Activated CD4-positive, alpha-beta T cell treated with anti-CD3 and anti-CD28 coated beads, Interleukin-2, amount 50 U/mL, for 4 hours (primary cell): Measurements from ENCODE around the gene TSPEAR.
A peak's percentile ranks its signal among the peaks of the same experiment; 100 is the strongest.
"Not testable (repeated sequence)": the region's sequence is repeated elsewhere in the genome, so short reads cannot be mapped to it uniquely, and the experiment has no call there.

Experiments
- DNase-seq, 2 experiments: peaks; one replicate each; pipeline ENCODE4 v3.0.0-alpha.2; 2020

Gene TSPEAR

GRCh38 chr21:44564886-44565598 lies 146.3 kb downstream of the TSPEAR start:
- no peak for DNase-seq

- DNase-seq = no peak
Measured at GRCh38 chr21:44564099-44564498, 147.3 kb downstream of the TSPEAR start.

- no peak for DNase-seq
Measured at GRCh38 chr21:44558695-44559094, 152.7 kb downstream of the TSPEAR start, which contains the start of gene KRTAP10-3. TSS of gene KRTAP10-3 (minus strand) at chr21:44558795. CDS start at chr21:44558715, 80 bp downstream.

- not testable (repeated sequence) for DNase-seq
Measured at GRCh38 chr21:44558329-44558675, 153.1 kb downstream of the TSPEAR start.

- DNase-seq = no peak
Measured at GRCh38 chr21:44557491-44558328, 153.7 kb downstream of the TSPEAR start.

GRCh38 chr21:44556879-44557278 lies 154.5 kb downstream of the TSPEAR start:
- DNase-seq = no peak

- DNase-seq = no peak
Measured at GRCh38 chr21:44555200-44555875, 156.0 kb downstream of the TSPEAR start.

GRCh38 chr21:44552681-44553080 lies 158.7 kb downstream of the TSPEAR start:
- no peak for DNase-seq

- DNase-seq = no peak
Measured at GRCh38 chr21:44552136-44552535, 159.2 kb downstream of the TSPEAR start.

GRCh38 chr21:44551340-44551961 lies 159.9 kb downstream of the TSPEAR start, which contains the start of gene KRTAP10-2:
TSS of gene KRTAP10-2 (minus strand) at chr21:44551505. CDS start at chr21:44551458, 47 bp downstream.
- no peak for DNase-seq

GRCh38 chr21:44550807-44551206 lies 160.6 kb downstream of the TSPEAR start:
- DNase-seq = no peak

GRCh38 chr21:44550285-44550684 lies 161.1 kb downstream of the TSPEAR start:
- not testable (repeated sequence) for DNase-seq

- DNase-seq = no peak
Measured at GRCh38 chr21:44549525-44550211, 161.7 kb downstream of the TSPEAR start.

- DNase-seq = no peak
Measured at GRCh38 chr21:44548922-44549321, 162.4 kb downstream of the TSPEAR start.

- no peak for DNase-seq
Measured at GRCh38 chr21:44548381-44548780, 163.0 kb downstream of the TSPEAR start.

- DNase-seq = peak; percentile 10 to 14
Measured at GRCh38 chr21:44547656-44548331, 163.6 kb downstream of the TSPEAR start.

GRCh38 chr21:44544566-44544965 lies 166.8 kb downstream of the TSPEAR start:
- no peak for DNase-seq

- no peak for DNase-seq
Measured at GRCh38 chr21:44542716-44543115, 168.7 kb downstream of the TSPEAR start.

- no peak for DNase-seq
Measured at GRCh38 chr21:44540741-44541288, 170.6 kb downstream of the TSPEAR start.

GRCh38 chr21:44539991-44540666 lies 171.2 kb downstream of the TSPEAR start, which contains the start of gene KRTAP10-1:
TSS of gene KRTAP10-1 (minus strand) at chr21:44540195. CDS start at chr21:44540150, 45 bp downstream.
- no peak for DNase-seq

- no peak for DNase-seq
Measured at GRCh38 chr21:44539046-44539445, 172.3 kb downstream of the TSPEAR start.
